ENCODE data around the gene HOXA4.

HOXA4 gene

DNA sequence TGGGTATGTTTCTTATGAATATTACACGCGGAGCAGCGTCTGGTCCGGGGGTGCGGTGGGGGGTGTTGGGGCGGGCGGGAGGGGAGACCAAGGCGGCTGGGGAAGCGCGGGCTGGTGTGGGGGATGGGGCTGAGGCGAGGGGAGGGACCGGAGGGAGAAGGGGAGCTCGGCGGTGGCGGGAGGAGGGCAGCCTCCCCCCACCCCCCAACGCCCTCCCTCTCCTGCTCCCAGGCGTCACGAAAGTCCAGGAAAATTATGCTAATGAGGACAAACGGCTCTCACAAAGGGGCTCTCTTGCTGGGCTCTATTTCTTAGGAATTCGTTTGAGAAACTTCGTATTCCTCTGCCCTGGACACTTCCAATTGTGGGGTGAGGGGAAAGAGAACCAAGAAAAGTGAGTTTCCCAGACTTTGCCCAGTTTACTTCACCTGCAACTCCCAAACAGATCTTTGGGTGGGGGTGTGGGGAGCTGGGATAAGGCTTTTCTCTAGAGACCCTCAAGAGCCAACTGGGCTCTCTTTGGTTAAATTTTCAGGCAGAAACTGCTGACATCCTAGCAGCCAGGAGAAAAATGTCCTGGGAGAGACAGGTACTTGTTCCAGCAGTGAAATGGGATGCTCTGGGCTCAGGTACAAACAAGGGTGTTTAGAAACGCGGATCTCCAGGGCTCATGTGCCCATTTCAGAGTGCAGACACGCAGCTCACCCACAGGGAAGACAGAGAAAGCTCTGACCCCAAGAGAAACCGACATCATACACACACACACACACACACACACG is 16.4 kb downstream of the HOXA4 start:
- Histone ChIP-seq H3K4me3 (ENCODE audit: insufficient read depth, low read length, poor library complexity, severe bottlenecking) (no peak overlapping the region), H3K9ac (ENCODE audit: low read length) (no peak overlapping the region)

GRCh38 chr7:27112955-27113949 is 17.3 kb downstream of the HOXA4 start:
- TF ChIP-seq, protein P1, sequence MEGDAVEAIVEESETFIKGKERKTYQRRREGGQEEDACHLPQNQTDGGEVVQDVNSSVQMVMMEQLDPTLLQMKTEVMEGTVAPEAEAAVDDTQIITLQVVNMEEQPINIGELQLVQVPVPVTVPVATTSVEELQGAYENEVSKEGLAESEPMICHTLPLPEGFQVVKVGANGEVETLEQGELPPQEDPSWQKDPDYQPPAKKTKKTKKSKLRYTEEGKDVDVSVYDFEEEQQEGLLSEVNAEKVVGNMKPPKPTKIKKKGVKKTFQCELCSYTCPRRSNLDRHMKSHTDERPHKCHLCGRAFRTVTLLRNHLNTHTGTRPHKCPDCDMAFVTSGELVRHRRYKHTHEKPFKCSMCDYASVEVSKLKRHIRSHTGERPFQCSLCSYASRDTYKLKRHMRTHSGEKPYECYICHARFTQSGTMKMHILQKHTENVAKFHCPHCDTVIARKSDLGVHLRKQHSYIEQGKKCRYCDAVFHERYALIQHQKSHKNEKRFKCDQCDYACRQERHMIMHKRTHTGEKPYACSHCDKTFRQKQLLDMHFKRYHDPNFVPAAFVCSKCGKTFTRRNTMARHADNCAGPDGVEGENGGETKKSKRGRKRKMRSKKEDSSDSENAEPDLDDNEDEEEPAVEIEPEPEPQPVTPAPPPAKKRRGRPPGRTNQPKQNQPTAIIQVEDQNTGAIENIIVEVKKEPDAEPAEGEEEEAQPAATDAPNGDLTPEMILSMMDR (IDR thresholded peaks at IDR 0.05; ENCODE audit: insufficient read depth, low read length, poor library complexity, severe bottlenecking), result no peak
- no peak for TF ChIP-seq EZH2phosphoT487 (conservative IDR thresholded peaks at IDR 0.05; ENCODE audit: low read length)
- no peaks in the 10 kb centered on the region for H3K9me3 ChIP-seq (ENCODE audit: insufficient read depth, low read length)
- no peaks in the 10 kb centered on the region for H4K20me1 ChIP-seq (ENCODE audit: low read depth, low read length)
- no peak overlapping the region for H3K27ac ChIP-seq (ENCODE audit: low read depth, low read length)
- no peak overlapping the region for H3K9ac ChIP-seq (ENCODE audit: low read length)
- no peaks in the 10 kb centered on the region for H3K27me3 ChIP-seq (ENCODE audit: low read length)
- no peaks in the 10 kb centered on the region for H3K79me2 ChIP-seq (ENCODE audit: insufficient read depth, low read length)
- H3F3A ChIP-seq (ENCODE audit: insufficient read depth), result no peaks in the 10 kb centered on the region
- no peak overlapping the region for H3K4me2 ChIP-seq (ENCODE audit: low read depth, low read length, poor library complexity, severe bottlenecking)
- no peaks in the 10 kb centered on the region for H3K9me2 ChIP-seq (replicated peaks; ENCODE audit: insufficient read depth, low read length)
- H2AFZ ChIP-seq (ENCODE audit: low read depth, low read length, severe bottlenecking), result no peak overlapping the region
- no peak overlapping the region for H3K4me3 ChIP-seq (ENCODE audit: insufficient read depth, low read length, poor library complexity, severe bottlenecking)
- H3K36me3 ChIP-seq (ENCODE audit: low read length), result no peaks in the 10 kb centered on the region

More for the DNA sequence above, 16.4 kb downstream of the HOXA4 start:
- no peaks in the 10 kb centered on the region for H3K9me2 ChIP-seq (replicated peaks; ENCODE audit: insufficient read depth, low read length)
- no peak overlapping the region for H3K4me2 ChIP-seq (ENCODE audit: low read depth, low read length, poor library complexity, severe bottlenecking)
- H3K36me3 ChIP-seq (ENCODE audit: low read length), result no peaks in the 10 kb centered on the region
- no peaks in the 10 kb centered on the region for H3K27me3 ChIP-seq (ENCODE audit: low read length)
- H4K20me1 ChIP-seq (ENCODE audit: low read depth, low read length), result no peaks in the 10 kb centered on the region
- no peaks in the 10 kb centered on the region for H3K79me2 ChIP-seq (ENCODE audit: insufficient read depth, low read length)
- H3F3A ChIP-seq (ENCODE audit: insufficient read depth), result no peaks in the 10 kb centered on the region
- TF ChIP-seq, protein P1 (IDR thresholded peaks at IDR 0.05; ENCODE audit: insufficient read depth, low read length, poor library complexity, severe bottlenecking), result no peak
- TF ChIP-seq EZH2phosphoT487 (conservative IDR thresholded peaks at IDR 0.05; ENCODE audit: low read length), result no peak
- no peak overlapping the region for H3K27ac ChIP-seq (ENCODE audit: low read depth, low read length)
- H3K9me3 ChIP-seq (ENCODE audit: insufficient read depth, low read length), result no peaks in the 10 kb centered on the region
- H2AFZ ChIP-seq (ENCODE audit: low read depth, low read length, severe bottlenecking), result no peak overlapping the region

- Histone ChIP-seq H3K9me2 (replicated peaks; ENCODE audit: insufficient read depth, low read length) (no peaks in the 10 kb centered on the region), H3K9me3 (ENCODE audit: insufficient read depth, low read length) (no peaks in the 10 kb centered on the region), H3K4me3 (ENCODE audit: insufficient read depth, low read length, poor library complexity, severe bottlenecking) (no peak overlapping the region), H3K27me3 (ENCODE audit: low read length) (no peaks in the 10 kb centered on the region), H3F3A (ENCODE audit: insufficient read depth) (no peaks in the 10 kb centered on the region), H2AFZ (ENCODE audit: low read depth, low read length, severe bottlenecking) (no peak overlapping the region), H3K9ac (ENCODE audit: low read length) (no peak overlapping the region), H3K36me3 (ENCODE audit: low read length) (no peaks in the 10 kb centered on the region), H3K79me2 (ENCODE audit: insufficient read depth, low read length) (no peaks in the 10 kb centered on the region), H3K4me2 (ENCODE audit: low read depth, low read length, poor library complexity, severe bottlenecking) (no peak overlapping the region), H3K27ac (ENCODE audit: low read depth, low read length) (no peak overlapping the region), H4K20me1 (ENCODE audit: low read depth, low read length) (no peaks in the 10 kb centered on the region)
- TF ChIP-seq, protein P1 (IDR thresholded peaks at IDR 0.05; ENCODE audit: insufficient read depth, low read length, poor library complexity, severe bottlenecking), result no peak
- TF ChIP-seq EZH2phosphoT487 (conservative IDR thresholded peaks at IDR 0.05; ENCODE audit: low read length), result no peak
Measured at GRCh38 chr7:27112361-27112760, 18.2 kb downstream of the HOXA4 start.

All from SU-DHL-6 (cell line).